ENCODE measurements around the gene TENM4. TPM values are rescaled to one million over a fixed set of nuclear protein-coding genes. Genes with fewer than 3 reads are reported as not detected.

TENM4 gene
- total RNA-seq, 2 experiments from 2014 or later: not detected

- no peaks in the 10 kb centered on the region for H3K36me3 Mint-ChIP-seq (ENCODE audit: low read depth)
- intact Hi-C loops (cut with micrococcal nuclease): no loop called here
- H3K4me3 Mint-ChIP-seq: no peak overlapping the region
- ChIA-PET POLR2A (no interaction called here), CTCF (no interaction called here)
- no peaks in the 10 kb centered on the region for H3K27me3 Mint-ChIP-seq
- no peak overlapping the region for H3K27ac Mint-ChIP-seq
- H3K4me1 Mint-ChIP-seq (ENCODE audit: low read depth): no peaks in the 10 kb centered on the region
- ATAC-seq (no peak), DNase-seq (no peak)
- no peaks in the 10 kb centered on the region for H3K9me3 Mint-ChIP-seq
- TF ChIP-seq, protein P1, sequence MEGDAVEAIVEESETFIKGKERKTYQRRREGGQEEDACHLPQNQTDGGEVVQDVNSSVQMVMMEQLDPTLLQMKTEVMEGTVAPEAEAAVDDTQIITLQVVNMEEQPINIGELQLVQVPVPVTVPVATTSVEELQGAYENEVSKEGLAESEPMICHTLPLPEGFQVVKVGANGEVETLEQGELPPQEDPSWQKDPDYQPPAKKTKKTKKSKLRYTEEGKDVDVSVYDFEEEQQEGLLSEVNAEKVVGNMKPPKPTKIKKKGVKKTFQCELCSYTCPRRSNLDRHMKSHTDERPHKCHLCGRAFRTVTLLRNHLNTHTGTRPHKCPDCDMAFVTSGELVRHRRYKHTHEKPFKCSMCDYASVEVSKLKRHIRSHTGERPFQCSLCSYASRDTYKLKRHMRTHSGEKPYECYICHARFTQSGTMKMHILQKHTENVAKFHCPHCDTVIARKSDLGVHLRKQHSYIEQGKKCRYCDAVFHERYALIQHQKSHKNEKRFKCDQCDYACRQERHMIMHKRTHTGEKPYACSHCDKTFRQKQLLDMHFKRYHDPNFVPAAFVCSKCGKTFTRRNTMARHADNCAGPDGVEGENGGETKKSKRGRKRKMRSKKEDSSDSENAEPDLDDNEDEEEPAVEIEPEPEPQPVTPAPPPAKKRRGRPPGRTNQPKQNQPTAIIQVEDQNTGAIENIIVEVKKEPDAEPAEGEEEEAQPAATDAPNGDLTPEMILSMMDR (IDR thresholded peaks at IDR 0.05): no peak
Measured at GRCh38 chr11:79237091-79237490, 203.7 kb downstream of the TENM4 start.

- TF ChIP-seq, protein P1 (IDR thresholded peaks at IDR 0.05): no peak
- no peak for ATAC-seq
- ChIA-PET CTCF (no interaction called here), POLR2A (no interaction called here)
- H3K4me3 Mint-ChIP-seq: no peak overlapping the region
- H3K27ac Mint-ChIP-seq: no peak overlapping the region
- H3K27me3 Mint-ChIP-seq: no peaks in the 10 kb centered on the region
- no peak for DNase-seq
- H3K9me3 Mint-ChIP-seq: no peaks in the 10 kb centered on the region
- no peaks in the 10 kb centered on the region for H3K36me3 Mint-ChIP-seq (ENCODE audit: low read depth)
- no peaks in the 10 kb centered on the region for H3K4me1 Mint-ChIP-seq (ENCODE audit: low read depth)
- intact Hi-C loops (cut with micrococcal nuclease): no loop called here
Measured at GRCh38 chr11:79236541-79236971, 204.3 kb downstream of the TENM4 start.

DNA sequence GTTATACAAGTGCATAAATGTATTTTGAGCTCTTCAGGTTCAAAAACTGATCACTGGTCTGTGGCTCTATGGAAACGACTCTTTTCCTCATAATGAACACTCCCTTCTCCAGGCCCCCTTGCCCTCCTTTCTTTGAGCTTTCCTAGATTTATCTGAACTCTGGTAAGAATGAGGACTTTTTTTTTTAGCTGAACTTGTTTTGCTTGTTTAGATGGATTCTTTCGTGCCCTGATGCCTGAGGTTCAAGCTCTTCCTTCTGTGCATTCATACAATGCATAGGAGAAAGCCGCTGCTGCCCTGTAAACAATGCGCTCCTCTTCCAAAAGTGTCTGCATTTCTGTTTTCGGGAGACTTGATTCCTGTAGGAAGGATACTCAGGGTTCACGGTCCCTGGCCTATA is 205.1 kb downstream of the TENM4 start:
- ChIA-PET CTCF (no interaction called here), POLR2A (no interaction called here)
- H3K4me3 Mint-ChIP-seq: no peak overlapping the region
- TF ChIP-seq, protein P1 (IDR thresholded peaks at IDR 0.05): no peak
- no peaks in the 10 kb centered on the region for H3K27me3 Mint-ChIP-seq
- H3K4me1 Mint-ChIP-seq (ENCODE audit: low read depth): no peaks in the 10 kb centered on the region
- intact Hi-C loops (cut with micrococcal nuclease): no loop called here
- no peak overlapping the region for H3K27ac Mint-ChIP-seq
- DNase-seq (no peak), ATAC-seq (no peak)
- no peaks in the 10 kb centered on the region for H3K9me3 Mint-ChIP-seq
- no peaks in the 10 kb centered on the region for H3K36me3 Mint-ChIP-seq (ENCODE audit: low read depth)

- DNase-seq (no peak), ATAC-seq (no peak)
- TF ChIP-seq, protein P1 (IDR thresholded peaks at IDR 0.05): no peak
- Mint-ChIP-seq H3K9me3 (no peaks in the 10 kb centered on the region), H3K4me3 (no peak overlapping the region), H3K27me3 (no peaks in the 10 kb centered on the region), H3K27ac (no peak overlapping the region), H3K36me3 (ENCODE audit: low read depth) (no peaks in the 10 kb centered on the region), H3K4me1 (ENCODE audit: low read depth) (no peaks in the 10 kb centered on the region)
- POLR2A ChIA-PET: no interaction called here
- CTCF ChIA-PET: no interaction called here
- intact Hi-C loops (cut with micrococcal nuclease): no loop called here
Measured at GRCh38 chr11:79232346-79232745, 208.5 kb downstream of the TENM4 start.

GRCh38 chr11:79229047-79229446 is 211.8 kb downstream of the TENM4 start:
- ChIA-PET POLR2A (no interaction called here), CTCF (no interaction called here)
- H3K27ac Mint-ChIP-seq: no peak overlapping the region
- H3K4me1 Mint-ChIP-seq (ENCODE audit: low read depth): no peaks in the 10 kb centered on the region
- TF ChIP-seq, protein P1 (IDR thresholded peaks at IDR 0.05): no peak
- H3K36me3 Mint-ChIP-seq (ENCODE audit: low read depth): no peaks in the 10 kb centered on the region
- ATAC-seq: no peak
- no peaks in the 10 kb centered on the region for H3K9me3 Mint-ChIP-seq
- H3K27me3 Mint-ChIP-seq: no peaks in the 10 kb centered on the region
- H3K4me3 Mint-ChIP-seq: no peak overlapping the region
- intact Hi-C loops (cut with micrococcal nuclease): no loop called here
- DNase-seq: no peak

Measured in activated CD8-positive, alpha-beta T cell treated with anti-CD3 and anti-CD28 coated beads for 36 hours (primary cell).